Measurements from ENCODE around the gene ZC3H10. TPM values are rescaled to one million over a fixed set of nuclear protein-coding genes. Genes with fewer than 3 reads are reported as not detected.
A peak's percentile ranks its signal among the peaks of the same experiment; 100 is the strongest.

The ZC3H10 gene
- total and polyA plus RNA-seq, 2 of the 13 experiments (the other 11 are each of a cell fraction or from before 2014, with no cell fraction given), result 0.70 to 2.3 TPM

- TF ChIP-seq SCMH1 (CRISPR knock-in tag; IDR thresholded peaks at IDR 0.05; ENCODE audit: borderline replicate concordance) (no peak), XRCC5 (optimal IDR thresholded peaks at IDR 0.05; ENCODE audit: low read length) (peak; percentile 88), CAMTA2 (CRISPR knock-in tag; IDR thresholded peaks at IDR 0.05; ENCODE audit: borderline replicate concordance) (peak; percentile 13; the same call in 1 of the 2 replicates), ZFP36 (IDR thresholded peaks at IDR 0.05; ENCODE audit: borderline replicate concordance, low read depth, low read length, partially characterized antibody) (no peak), KLF9 (CRISPR knock-in tag; IDR thresholded peaks at IDR 0.05; ENCODE audit: low read depth) (0 out of 2 replicates have a peak, but pooled peaks have one; percentile 44), FLYWCH1 (CRISPR knock-in tag; IDR thresholded peaks at IDR 0.05) (peak; percentile 37; the same call in 1 of the 2 replicates), ZFP91 (CRISPR knock-in tag; IDR thresholded peaks at IDR 0.05; ENCODE audit: borderline replicate concordance) (peak; percentile 65; the same call in 1 of the 2 replicates), CREB1 (IDR thresholded peaks at IDR 0.05) (no peak), CREB1 (CRISPR knock-in tag; IDR thresholded peaks at IDR 0.05) (0 out of 2 replicates have a peak, but pooled peaks have one; percentile 1), ZNF574 (CRISPR knock-in tag; IDR thresholded peaks at IDR 0.05) (peak; percentile 64), KAT8 (CRISPR knock-in tag; IDR thresholded peaks at IDR 0.05) (peak; percentile 33), ZNF343 (CRISPR knock-in tag; IDR thresholded peaks at IDR 0.05) (peak; percentile 44; the same call in 1 of the 2 replicates), ZNF142 (CRISPR knock-in tag; IDR thresholded peaks at IDR 0.05) (peak; percentile 100), NR0B2 (CRISPR knock-in tag; IDR thresholded peaks at IDR 0.05) (no peak), ZNF792 (CRISPR knock-in tag; IDR thresholded peaks at IDR 0.05) (peak; percentile 21; the same call in 1 of the 2 replicates), TP53 (CRISPR knock-in tag; conservative IDR thresholded peaks at IDR 0.05) (peak; percentile 20; the same call in 1 of the 2 replicates), MYNN (CRISPR knock-in tag; IDR thresholded peaks at IDR 0.05; ENCODE audit: low read depth) (0 out of 2 replicates have a peak, but pooled peaks have one; percentile 17), SMC3 (IDR thresholded peaks at IDR 0.05; ENCODE audit: low read length) (peak; percentile 51; the same call in 1 of the 2 replicates), ZNF850 (CRISPR knock-in tag; conservative IDR thresholded peaks at IDR 0.05) (peak; percentile 76; the same call in 1 of the 2 replicates)
Measured at GRCh38 chr12:56078931-56079722, 38.9 kb upstream of the ZC3H10 start (continued).

All from HepG2 (cell line).